HG03097 (cell line): ENCODE results near the gene PRICKLE2.

Experiments used
- ATAC-seq: cut with Tn5 transposase; IDR thresholded peaks from one replicate; pipeline ENCODE4 v1.9.1; 2021; ENCODE audit not compliant: unreplicated experiment, low FRiP score

Gene PRICKLE2

GRCh38 chr3:64055076-64055475 lies 170.2 kb downstream of the PRICKLE2 start:
- ATAC-seq: no peak

GRCh38 chr3:64054488-64054887 lies 170.8 kb downstream of the PRICKLE2 start:
- ATAC-seq: no peak

DNA sequence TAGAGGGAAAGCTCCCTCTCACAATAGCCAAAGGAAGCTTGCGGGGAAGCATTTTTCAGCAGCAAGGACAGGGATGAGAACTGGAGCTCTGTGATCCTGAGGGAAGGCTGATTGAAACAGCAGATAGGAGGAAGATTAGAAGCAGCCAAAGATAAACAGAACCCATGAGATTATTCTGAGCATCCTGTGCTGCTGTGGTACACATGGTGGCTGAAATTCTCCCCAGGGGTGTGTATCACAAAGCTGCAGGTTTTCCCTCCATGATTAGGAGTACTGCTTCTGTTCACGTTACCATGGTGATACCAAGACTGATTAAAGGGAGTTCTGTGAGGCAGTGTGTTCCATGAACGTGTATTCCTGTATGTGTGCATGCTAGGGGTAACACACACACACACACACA lies 171.7 kb downstream of the PRICKLE2 start:
- ATAC-seq: no peak

- no peak for ATAC-seq
Measured at GRCh38 chr3:64053117-64053516, 172.1 kb downstream of the PRICKLE2 start.

GRCh38 chr3:64049832-64050231 lies 175.4 kb downstream of the PRICKLE2 start:
- ATAC-seq: no peak

- no peak for ATAC-seq
Measured at GRCh38 chr3:64049136-64049535, 176.1 kb downstream of the PRICKLE2 start.

- no peak for ATAC-seq
Measured at GRCh38 chr3:64048631-64049061, 176.6 kb downstream of the PRICKLE2 start.

- ATAC-seq: no peak
Measured at GRCh38 chr3:64047787-64048186, 177.5 kb downstream of the PRICKLE2 start.

DNA sequence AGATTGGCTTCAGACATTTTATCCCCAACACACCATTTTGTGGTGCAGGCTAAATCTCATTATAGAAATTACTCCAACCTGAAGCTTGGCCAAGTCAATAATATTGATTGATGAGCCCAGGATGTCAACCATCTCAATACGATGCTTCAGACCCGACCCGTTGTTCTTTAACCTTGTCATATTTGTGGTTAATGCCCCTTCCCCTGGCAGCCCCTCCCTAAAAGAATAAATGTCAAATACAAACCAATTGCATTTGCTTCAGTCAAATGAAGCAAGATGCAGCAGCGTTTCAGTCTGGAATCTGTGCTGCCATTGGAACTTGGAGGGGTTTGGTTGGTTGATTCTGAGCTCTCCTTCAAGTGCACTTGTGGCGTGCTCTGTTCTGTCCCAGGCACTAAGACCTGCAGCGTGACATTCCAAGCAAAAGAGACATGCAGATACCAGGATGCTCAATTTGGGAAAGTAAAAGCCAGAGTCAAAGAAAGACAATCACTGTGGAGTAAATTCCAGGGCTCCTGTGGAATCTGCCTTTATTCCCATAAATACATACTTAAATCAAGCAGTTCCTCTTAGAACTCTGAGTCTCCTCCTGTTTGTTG lies 178.2 kb downstream of the PRICKLE2 start:
- no peak for ATAC-seq

- no peak for ATAC-seq
Measured at GRCh38 chr3:64046592-64046991, 178.7 kb downstream of the PRICKLE2 start.

DNA sequence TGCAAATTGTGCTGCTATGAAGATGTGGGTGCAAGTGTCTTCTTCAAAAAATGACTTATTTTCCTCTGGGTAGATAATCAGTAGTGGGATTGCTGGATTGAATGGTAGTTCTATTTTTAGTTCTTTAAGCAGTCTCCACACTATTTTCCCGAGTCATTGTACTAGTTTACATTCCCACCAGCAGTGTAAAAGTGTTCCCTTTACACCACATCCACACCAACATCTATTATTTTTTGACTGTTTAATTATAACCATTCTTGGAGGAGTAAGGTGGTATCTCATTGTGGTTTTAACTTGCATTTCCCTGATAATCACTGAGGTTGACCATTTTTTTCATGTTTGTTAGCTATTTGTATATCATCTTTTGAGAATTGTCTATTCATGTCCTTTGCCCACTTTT lies 182.3 kb downstream of the PRICKLE2 start:
- no peak for ATAC-seq
